ENCODE data around the gene CLK3. TPM values are rescaled to one million over a fixed set of nuclear protein-coding genes. Genes with fewer than 3 reads are reported as not detected.

Gene CLK3
- total and polyA plus RNA-seq, 2 of the 13 experiments (the other 11 are each of a cell fraction or from before 2014, with no cell fraction given) = 41.5 to 82.0 TPM

GRCh38 chr15:74598126-74598842, 17.4 kb upstream of the CLK3 start (continued):
- TF ChIP-seq ZBTB20 (CRISPR knock-in tag; IDR thresholded peaks at IDR 0.05; ENCODE audit: borderline replicate concordance, low read depth) = no peak
- peak; percentile 93 for TF ChIP-seq RXRB (CRISPR knock-in tag; IDR thresholded peaks at IDR 0.05; ENCODE audit: borderline replicate concordance)
- TF ChIP-seq MLX (CRISPR knock-in tag; IDR thresholded peaks at IDR 0.05) = peak; percentile 51; the same call in 1 of the 2 replicates
- TF ChIP-seq TBL1XR1 (IDR thresholded peaks at IDR 0.05; ENCODE audit: borderline replicate concordance, low read length, partially characterized antibody) = no peak
- peak; percentile 28; the same call in 1 of the 2 replicates for TF ChIP-seq KDM3A (CRISPR knock-in tag; IDR thresholded peaks at IDR 0.05; ENCODE audit: low read depth)
- peak; percentile 63 for TF ChIP-seq ZFX (CRISPR knock-in tag; IDR thresholded peaks at IDR 0.05; ENCODE audit: low read depth)
- TF ChIP-seq ZNF678 (CRISPR knock-in tag; IDR thresholded peaks at IDR 0.05) = no peak
- no peak for TF ChIP-seq MAZ (IDR thresholded peaks at IDR 0.05; ENCODE audit: borderline replicate concordance, low read depth, low read length)
- TF ChIP-seq MAZ (CRISPR knock-in tag; IDR thresholded peaks at IDR 0.05; ENCODE audit: low read depth) = peak; percentile 66
- peak; percentile 54; the same call in 1 of the 2 replicates for TF ChIP-seq PRDM15 (CRISPR knock-in tag; IDR thresholded peaks at IDR 0.05)
- TF ChIP-seq SIX1 (CRISPR knock-in tag; IDR thresholded peaks at IDR 0.05; ENCODE audit: borderline replicate concordance) = no peak
- TF ChIP-seq RFX5 (IDR thresholded peaks at IDR 0.05; ENCODE audit: low read depth, low read length) = peak; percentile 94
- no peak for TF ChIP-seq ZNF33A (CRISPR knock-in tag; IDR thresholded peaks at IDR 0.05; ENCODE audit: borderline replicate concordance)
- TF ChIP-seq, protein P1, sequence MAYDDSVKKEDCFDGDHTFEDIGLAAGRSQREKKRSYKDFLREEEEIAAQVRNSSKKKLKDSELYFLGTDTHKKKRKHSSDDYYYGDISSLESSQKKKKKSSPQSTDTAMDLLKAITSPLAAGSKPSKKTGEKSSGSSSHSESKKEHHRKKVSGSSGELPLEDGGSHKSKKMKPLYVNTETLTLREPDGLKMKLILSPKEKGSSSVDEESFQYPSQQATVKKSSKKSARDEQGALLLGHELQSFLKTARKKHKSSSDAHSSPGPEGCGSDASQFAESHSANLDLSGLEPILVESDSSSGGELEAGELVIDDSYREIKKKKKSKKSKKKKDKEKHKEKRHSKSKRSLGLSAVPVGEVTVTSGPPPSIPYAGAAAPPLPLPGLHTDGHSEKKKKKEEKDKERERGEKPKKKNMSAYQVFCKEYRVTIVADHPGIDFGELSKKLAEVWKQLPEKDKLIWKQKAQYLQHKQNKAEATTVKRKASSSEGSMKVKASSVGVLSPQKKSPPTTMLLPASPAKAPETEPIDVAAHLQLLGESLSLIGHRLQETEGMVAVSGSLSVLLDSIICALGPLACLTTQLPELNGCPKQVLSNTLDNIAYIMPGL (CRISPR knock-in tag; IDR thresholded peaks at IDR 0.05; ENCODE audit: borderline replicate concordance in 1 of 2, low read depth in 1 of 2) = peak in 1 of 2 experiments; percentile 35; a peak in 1 of 4 replicates
- peak; percentile 54; the same call in 1 of the 2 replicates for TF ChIP-seq GABPB1 (CRISPR knock-in tag; IDR thresholded peaks at IDR 0.05)
- TF ChIP-seq ZNF883 (CRISPR knock-in tag; IDR thresholded peaks at IDR 0.05; ENCODE audit: not compliant biosample characterization) = no peak
- TF ChIP-seq, protein P2, sequence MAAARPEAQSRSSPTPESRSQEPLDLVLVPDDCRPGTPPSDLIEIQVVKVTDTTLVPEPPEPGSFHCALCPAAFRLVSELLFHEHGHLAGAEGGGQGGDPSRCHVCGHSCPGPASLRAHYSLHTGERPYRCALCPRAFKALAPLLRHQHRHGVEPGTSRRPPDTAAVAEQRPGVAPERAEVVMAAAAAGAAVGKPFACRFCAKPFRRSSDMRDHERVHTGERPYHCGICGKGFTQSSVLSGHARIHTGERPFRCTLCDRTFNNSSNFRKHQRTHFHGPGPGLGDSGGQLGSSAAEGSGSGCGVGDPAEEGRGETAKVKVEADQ (CRISPR knock-in tag; IDR thresholded peaks at IDR 0.05; ENCODE audit: borderline replicate concordance) = 0 out of 2 replicates have a peak, but pooled peaks have one; percentile 28
- TF ChIP-seq ZNF317 (CRISPR knock-in tag; IDR thresholded peaks at IDR 0.05) = peak; percentile 87
- TF ChIP-seq NFE2 (CRISPR knock-in tag; IDR thresholded peaks at IDR 0.05) = no peak
- peak; percentile 56 for TF ChIP-seq RNF2 (conservative IDR thresholded peaks at IDR 0.05; ENCODE audit: low read depth)
